Thoracic aorta endothelial cell (primary cell): ENCODE results near the gene PCAT7. TPM values are rescaled to one million over a fixed set of nuclear protein-coding genes. Genes with fewer than 3 reads are reported as not detected.

ENCODE experiments used
- small RNA-seq: library from RNA; depleted of rRNA; stranded (forward); fragments of <200 nt; gene quantifications from one replicate; pipeline ENCODE3, GENCODE V24; 2012
- total RNA-seq: library from RNA; depleted of rRNA; stranded (reverse); fragments of >200 nt; gene quantifications from 2 replicates; pipeline ENCODE4 v1.2.3, GENCODE V29; 2012

Gene PCAT7
- 0.07 TPM in 1 of 2 replicates, not detected in the other for total RNA-seq

DNA sequence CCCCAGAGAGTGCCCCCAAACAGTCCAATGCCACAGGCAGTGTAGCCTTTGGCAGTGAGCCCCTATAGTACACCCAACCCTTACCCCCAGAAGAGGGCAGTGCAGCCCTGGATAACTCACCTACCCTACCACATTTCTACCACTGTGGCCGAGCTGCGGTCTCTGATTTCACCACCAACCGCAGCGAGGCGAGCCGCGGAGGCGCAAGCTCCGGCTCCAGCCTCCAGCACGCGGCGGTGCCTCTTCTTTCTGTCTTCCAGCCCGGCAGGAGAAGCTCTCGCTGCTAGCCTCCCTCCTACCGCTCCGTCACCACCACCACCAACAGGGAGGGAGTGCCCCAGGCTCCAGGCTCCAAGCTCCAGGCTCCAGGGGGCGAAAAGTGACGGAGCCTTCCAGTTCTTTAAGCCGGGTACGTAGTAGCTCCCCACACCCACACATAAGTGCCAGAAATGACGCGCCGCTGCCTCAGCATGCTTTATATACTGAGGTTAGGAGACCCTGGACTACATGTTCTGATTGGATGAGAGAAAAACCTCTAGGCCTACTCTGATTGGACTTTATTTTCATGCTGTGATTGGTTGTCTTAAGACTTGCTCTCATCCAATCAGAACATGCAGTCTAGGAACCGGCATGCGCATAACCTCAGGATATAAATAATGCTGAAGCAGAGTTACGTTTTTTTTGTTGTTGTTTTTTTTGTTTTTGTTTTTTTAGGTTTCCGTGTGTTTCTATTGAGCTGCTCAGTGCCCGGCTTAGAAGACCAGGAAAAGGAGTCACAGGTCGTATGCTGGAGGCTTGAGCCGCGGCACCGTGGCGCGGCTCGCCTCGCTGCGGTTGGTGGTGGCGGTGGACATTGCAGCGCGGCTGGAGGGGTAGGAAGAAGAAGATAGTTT lies at the start of gene PCAT7:
TSS of gene PCAT7 (plus strand) at position 645 of the 893 bp plus-strand sequence.

DNA sequence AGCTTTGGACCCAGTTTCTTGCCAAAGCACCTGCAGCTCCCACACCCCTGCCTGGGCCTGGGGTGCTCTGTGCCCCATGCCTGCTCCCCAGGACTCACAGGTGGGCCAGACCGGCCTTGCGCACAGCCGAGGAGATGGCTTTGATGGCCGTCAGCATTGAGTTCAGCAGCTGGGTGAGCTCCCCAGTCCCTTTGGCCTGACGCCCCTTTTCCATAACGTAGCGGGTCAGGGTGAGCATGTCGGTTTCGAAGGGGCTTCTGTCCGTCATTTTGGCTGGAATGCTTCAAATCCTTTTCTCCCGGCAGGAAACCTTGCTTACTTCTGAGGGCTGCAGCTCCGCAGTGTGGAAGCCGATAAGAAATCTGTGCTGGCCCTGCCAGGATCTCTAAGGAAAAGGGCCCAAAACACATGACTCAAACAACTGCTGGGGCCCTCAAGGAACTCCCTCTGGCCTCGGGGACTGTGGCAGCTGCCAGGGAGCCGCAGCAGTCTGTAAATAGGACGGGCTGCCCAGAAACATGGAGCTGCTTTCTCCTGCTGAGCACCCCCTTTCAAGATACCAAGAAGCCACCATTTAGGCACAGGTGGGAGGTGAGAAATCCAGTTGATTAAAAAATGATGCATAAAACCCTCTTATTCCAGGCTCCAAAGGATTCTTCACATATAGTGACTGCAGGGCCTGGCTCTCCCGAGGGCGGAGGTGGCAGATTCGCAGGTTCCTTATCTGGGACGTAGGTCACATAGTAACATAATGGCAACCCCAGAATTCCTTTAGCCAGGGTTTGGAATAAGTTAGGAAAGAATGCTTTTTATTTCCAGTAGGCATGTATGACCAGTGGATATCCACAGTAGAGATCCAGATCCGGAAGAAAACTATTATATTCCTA lies 38.8 kb downstream of the PCAT7 start, which contains the start of gene FBP2:
TSS of gene FBP2 (minus strand) at position 366 of the 887 bp plus-strand sequence. CDS start at position 268, 98 bp downstream.

Small RNA genes within 50 kb of the gene (small RNA-seq; reads per million reads assigned to genes)
- not detected for gene RNU6-669P

Other genes with a start within 250 kb of the PCAT7 start
- not detected in 2 replicates for gene NUTM2F, start 226.4 kb upstream of the PCAT7 start, total RNA-seq
- gene FBP2, start 38.7 kb downstream of the PCAT7 start, total RNA-seq = not detected in 2 replicates
- 1.6 and 13.2 TPM in 2 replicates for gene FBP1, start 84.4 kb downstream of the PCAT7 start, total RNA-seq
- gene AOPEP, start 171.6 kb downstream of the PCAT7 start, total RNA-seq = 24.6 and 33.1 TPM in 2 replicates